Osteocyte (in vitro differentiated cells): ENCODE measurements around the gene GJA5. TPM values are rescaled to one million over a fixed set of nuclear protein-coding genes. Genes with fewer than 3 reads are reported as not detected.

Source experiments
- DNase-seq: peaks from one replicate; pipeline ENCODE4 v3.0.0; 2021; ENCODE audit warnings: mixed read lengths; ENCODE audit not compliant: unreplicated experiment; ENCODE audit errors: extremely low spot score
- H3K27ac Mint-ChIP-seq: one replicate; pipeline ENCODE4 v1.8.0; 2021; ENCODE audit warnings: mild to moderate bottlenecking, mixed read lengths; ENCODE audit not compliant: unreplicated experiment
- H3K27me3 Mint-ChIP-seq: one replicate; pipeline ENCODE4 v1.8.0; 2021; ENCODE audit warnings: mixed read lengths; ENCODE audit not compliant: unreplicated experiment
- H3K36me3 Mint-ChIP-seq: one replicate; pipeline ENCODE4 v1.8.0; 2021; ENCODE audit warnings: mixed read lengths; ENCODE audit not compliant: unreplicated experiment
- H3K4me1 Mint-ChIP-seq: one replicate; pipeline ENCODE4 v1.8.0; 2021; ENCODE audit warnings: mixed read lengths; ENCODE audit not compliant: unreplicated experiment
- H3K4me3 Mint-ChIP-seq: one replicate; pipeline ENCODE4 v1.8.0; 2021; ENCODE audit warnings: mild to moderate bottlenecking, moderate library complexity, mixed read lengths; ENCODE audit not compliant: unreplicated experiment
- H3K9me3 Mint-ChIP-seq: one replicate; pipeline ENCODE4 v1.8.0; 2021; ENCODE audit warnings: mixed read lengths; ENCODE audit not compliant: unreplicated experiment
- CTCF ChIP-seq: fragments of 200-600 bp; sonication (generic); IDR thresholded peaks from 2 replicates; pipeline ENCODE4 v1.5.0; 2021; ENCODE audit warnings: antibody characterized with exemption, mild to moderate bottlenecking, moderate library complexity
- long read RNA-seq: library from polyadenylated mRNA; unstranded; transcript quantifications from one replicate; pipeline ENCODE4 v2.0.0, GENCODE V29; 2021
- total RNA-seq: library from RNA; stranded (reverse); gene quantifications from 2 replicates; pipeline ENCODE4 v1.2.1, GENCODE V29; 2021

GJA5 gene
- not detected in 2 replicates for total RNA-seq
- long read RNA-seq = 0 reads

GRCh38 chr1:147760481-147761260, at the start of gene GJA5:
Gene GJA5 (minus strand): TSS chr1:147760602. CDS start chr1:147759238, 1,364 bp downstream.
- no peaks in the 10 kb centered on the region for H3K27me3 Mint-ChIP-seq
- no peak within 1 kb of the TSS for H3K4me3 Mint-ChIP-seq
- H3K27ac Mint-ChIP-seq = no peak within 1 kb of the TSS
- no peak for TF ChIP-seq CTCF
- H3K4me1 Mint-ChIP-seq = peaks cover 18% of the 10 kb centered on the region
- no peak for DNase-seq
- no peaks in the 10 kb centered on the region for H3K9me3 Mint-ChIP-seq
- no peaks in the 10 kb centered on the region for H3K36me3 Mint-ChIP-seq

DNA sequence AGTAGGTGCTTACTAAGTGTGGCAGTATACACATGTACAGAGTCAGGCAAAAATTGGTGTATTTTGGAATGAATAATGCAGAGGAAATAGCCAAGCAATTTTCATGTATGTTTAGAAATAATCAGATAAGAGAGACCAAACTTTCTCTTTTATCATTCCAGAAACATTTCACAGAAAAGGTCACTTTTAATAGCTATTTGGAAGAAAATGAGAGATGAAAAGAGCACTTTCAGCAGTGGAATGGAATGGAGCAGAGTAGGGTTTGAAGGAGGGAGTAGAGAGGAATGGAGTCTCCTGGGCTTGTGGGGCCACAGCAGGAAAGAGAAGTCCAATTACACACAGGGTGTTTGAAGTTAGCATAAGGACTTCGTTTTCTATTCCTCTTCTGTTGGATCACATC, 48.8 kb upstream of the GJA5 start:
- H3K27ac Mint-ChIP-seq = no peak overlapping the region
- H3K4me1 Mint-ChIP-seq = no peaks in the 10 kb centered on the region
- no peak for DNase-seq
- no peak for TF ChIP-seq CTCF
- H3K36me3 Mint-ChIP-seq = no peaks in the 10 kb centered on the region
- no peaks in the 10 kb centered on the region for H3K9me3 Mint-ChIP-seq
- H3K4me3 Mint-ChIP-seq = no peak overlapping the region
- H3K27me3 Mint-ChIP-seq = no peaks in the 10 kb centered on the region

GRCh38 chr1:147808025-147808424, 47.6 kb upstream of the GJA5 start:
- no peaks in the 10 kb centered on the region for H3K27me3 Mint-ChIP-seq
- H3K9me3 Mint-ChIP-seq = no peaks in the 10 kb centered on the region
- H3K27ac Mint-ChIP-seq = no peak overlapping the region
- no peak overlapping the region for H3K4me3 Mint-ChIP-seq
- no peaks in the 10 kb centered on the region for H3K36me3 Mint-ChIP-seq
- no peak for DNase-seq
- no peaks in the 10 kb centered on the region for H3K4me1 Mint-ChIP-seq
- no peak for TF ChIP-seq CTCF

GRCh38 chr1:147807405-147807804, 47.0 kb upstream of the GJA5 start:
- H3K4me1 Mint-ChIP-seq = no peaks in the 10 kb centered on the region
- H3K36me3 Mint-ChIP-seq = no peaks in the 10 kb centered on the region
- no peak for DNase-seq

More at GRCh38 chr1:147807405-147807804, 47.0 kb upstream of the GJA5 start:
- Mint-ChIP-seq H3K9me3 (no peaks in the 10 kb centered on the region), H3K27me3 (no peaks in the 10 kb centered on the region), H3K4me3 (no peak overlapping the region), H3K27ac (no peak overlapping the region)
- no peak for TF ChIP-seq CTCF
